ENCODE results near the gene ASB3. TPM values are rescaled to one million over a fixed set of nuclear protein-coding genes. Genes with fewer than 3 reads are reported as not detected.

Gene ASB3
- total and polyA plus RNA-seq, 12 donors: 5.2 to 14.4 (median 10.9) TPM

GRCh38 chr2:53655256-53655655 lies 131.5 kb downstream of the ASB3 start:
- intact Hi-C loops (cut with DNase I): no loop called here
- H3K4me3 ChIP-seq: no peak overlapping the region
- no peak overlapping the region for H3K27ac ChIP-seq
- no peaks in the 10 kb centered on the region for H3K36me3 ChIP-seq
- no peaks in the 10 kb centered on the region for H3K9me3 ChIP-seq
- H3K27me3 ChIP-seq: no peaks in the 10 kb centered on the region
- TF ChIP-seq, protein P1, sequence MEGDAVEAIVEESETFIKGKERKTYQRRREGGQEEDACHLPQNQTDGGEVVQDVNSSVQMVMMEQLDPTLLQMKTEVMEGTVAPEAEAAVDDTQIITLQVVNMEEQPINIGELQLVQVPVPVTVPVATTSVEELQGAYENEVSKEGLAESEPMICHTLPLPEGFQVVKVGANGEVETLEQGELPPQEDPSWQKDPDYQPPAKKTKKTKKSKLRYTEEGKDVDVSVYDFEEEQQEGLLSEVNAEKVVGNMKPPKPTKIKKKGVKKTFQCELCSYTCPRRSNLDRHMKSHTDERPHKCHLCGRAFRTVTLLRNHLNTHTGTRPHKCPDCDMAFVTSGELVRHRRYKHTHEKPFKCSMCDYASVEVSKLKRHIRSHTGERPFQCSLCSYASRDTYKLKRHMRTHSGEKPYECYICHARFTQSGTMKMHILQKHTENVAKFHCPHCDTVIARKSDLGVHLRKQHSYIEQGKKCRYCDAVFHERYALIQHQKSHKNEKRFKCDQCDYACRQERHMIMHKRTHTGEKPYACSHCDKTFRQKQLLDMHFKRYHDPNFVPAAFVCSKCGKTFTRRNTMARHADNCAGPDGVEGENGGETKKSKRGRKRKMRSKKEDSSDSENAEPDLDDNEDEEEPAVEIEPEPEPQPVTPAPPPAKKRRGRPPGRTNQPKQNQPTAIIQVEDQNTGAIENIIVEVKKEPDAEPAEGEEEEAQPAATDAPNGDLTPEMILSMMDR (IDR thresholded peaks at IDR 0.05): no peak
- 43 to 51% methylated on average over 1 of the region's 1 CpG for WGBS, 2 donors
- H3K4me1 ChIP-seq: peaks cover 0 to 9% (median 0%) of the 10 kb centered on the region in 9 donors
- DNase-seq (no peak), ATAC-seq (no peak)

DNA sequence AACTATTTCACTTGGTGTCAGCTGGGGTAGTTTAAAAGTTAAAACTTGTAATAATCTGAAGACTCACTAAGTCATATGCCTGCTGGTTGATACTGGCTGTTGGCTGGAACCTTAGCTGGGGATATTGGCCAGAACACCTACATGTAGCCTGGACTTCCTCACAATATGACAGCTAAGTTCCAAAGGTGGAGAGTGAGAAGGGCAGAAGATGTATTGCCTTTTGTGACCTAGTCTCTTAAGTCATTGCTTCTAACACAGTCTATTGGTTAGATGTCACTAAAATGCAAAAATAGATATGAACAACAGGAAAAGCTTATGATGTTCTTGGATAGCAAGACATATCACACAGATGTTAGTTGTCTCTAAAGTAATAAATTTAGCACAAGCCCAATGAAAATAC lies 132.4 kb downstream of the ASB3 start:
- Histone ChIP-seq H3K9me3 (no peaks in the 10 kb centered on the region), H3K4me1 (peaks cover 0 to 9% (median 0%) of the 10 kb centered on the region in 9 donors), H3K27me3 (no peaks in the 10 kb centered on the region), H3K4me3 (no peak overlapping the region), H3K27ac (no peak overlapping the region), H3K36me3 (no peaks in the 10 kb centered on the region)
- ATAC-seq (peak in 1 of 8 donors; percentile 27), DNase-seq (no peak)
- intact Hi-C loops (cut with DNase I): loop anchor here in 1 of 10 donors (5.0 kb wide), 1 partner anchor 792 kb away; no protein-coding TSS in a partner anchor
- TF ChIP-seq, protein P1 (IDR thresholded peaks at IDR 0.05): no peak

GRCh38 chr2:53652131-53652530 lies 134.6 kb downstream of the ASB3 start:
- TF ChIP-seq, protein P1 (IDR thresholded peaks at IDR 0.05): no peak
- intact Hi-C loops (cut with DNase I): loop anchor here in 1 of 10 donors (5.0 kb wide), 1 partner anchor 790 kb away; no protein-coding TSS in a partner anchor
- H3K9me3 ChIP-seq: no peaks in the 10 kb centered on the region
- no peak for DNase-seq
- H3K4me3 ChIP-seq: no peak overlapping the region
- 81 to 83% methylated on average over 2 of the region's 2 CpGs for WGBS, 2 donors
- ATAC-seq: no peak
- H3K4me1 ChIP-seq: peaks cover 0 to 9% (median 0%) of the 10 kb centered on the region in 9 donors
- no peak overlapping the region for H3K27ac ChIP-seq
- no peaks in the 10 kb centered on the region for H3K36me3 ChIP-seq
- H3K27me3 ChIP-seq: no peaks in the 10 kb centered on the region

DNA sequence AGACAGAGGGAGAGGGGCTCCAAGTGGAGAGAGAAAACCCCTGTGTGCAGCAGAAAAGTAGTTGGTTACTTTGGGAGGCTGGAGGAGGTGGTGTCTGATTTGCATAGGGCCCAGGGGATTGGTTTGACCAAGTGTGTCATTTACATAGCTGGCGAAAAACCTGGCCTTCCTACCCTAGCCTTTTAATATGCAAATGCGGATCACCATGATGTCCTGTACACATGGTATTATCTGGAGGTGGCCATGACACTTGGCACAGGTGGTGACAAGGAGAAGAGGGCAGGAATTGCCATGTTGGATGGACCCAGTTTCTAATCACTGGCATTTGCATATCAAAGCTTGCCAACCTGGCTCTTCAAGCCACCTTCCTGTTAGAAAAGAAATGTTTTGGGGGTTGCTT lies 140.0 kb downstream of the ASB3 start:
- no peak for ATAC-seq
- Histone ChIP-seq H3K36me3 (no peaks in the 10 kb centered on the region), H3K27me3 (no peaks in the 10 kb centered on the region), H3K9me3 (no peaks in the 10 kb centered on the region), H3K4me1 (no peaks in the 10 kb centered on the region), H3K27ac (no peak overlapping the region), H3K4me3 (no peak overlapping the region)
- intact Hi-C loops (cut with DNase I): no loop called here
- 98 to 100% methylated on average over 2 of the region's 2 CpGs for WGBS, 2 donors
- no peak for DNase-seq
- TF ChIP-seq, protein P1 (IDR thresholded peaks at IDR 0.05): no peak
